Measurements from ENCODE around the gene LRRN2. TPM values are rescaled to one million over a fixed set of nuclear protein-coding genes. Genes with fewer than 3 reads are reported as not detected.

The LRRN2 gene
- total and polyA plus RNA-seq, 2 donors (not counting 1 experiment from before 2014, with no cell fraction given), result not detected

GRCh38 chr1:204621396-204621795 lies 64.1 kb downstream of the LRRN2 start:
- peak in 1 of 2 donors; percentile 34 for DNase-seq (ENCODE audit: low read depth in 2 of 2)
- TF ChIP-seq EZH2 (IDR thresholded peaks at IDR 0.05; ENCODE audit: low read length, missing control alignments), result no peak
- TF ChIP-seq, protein P1, sequence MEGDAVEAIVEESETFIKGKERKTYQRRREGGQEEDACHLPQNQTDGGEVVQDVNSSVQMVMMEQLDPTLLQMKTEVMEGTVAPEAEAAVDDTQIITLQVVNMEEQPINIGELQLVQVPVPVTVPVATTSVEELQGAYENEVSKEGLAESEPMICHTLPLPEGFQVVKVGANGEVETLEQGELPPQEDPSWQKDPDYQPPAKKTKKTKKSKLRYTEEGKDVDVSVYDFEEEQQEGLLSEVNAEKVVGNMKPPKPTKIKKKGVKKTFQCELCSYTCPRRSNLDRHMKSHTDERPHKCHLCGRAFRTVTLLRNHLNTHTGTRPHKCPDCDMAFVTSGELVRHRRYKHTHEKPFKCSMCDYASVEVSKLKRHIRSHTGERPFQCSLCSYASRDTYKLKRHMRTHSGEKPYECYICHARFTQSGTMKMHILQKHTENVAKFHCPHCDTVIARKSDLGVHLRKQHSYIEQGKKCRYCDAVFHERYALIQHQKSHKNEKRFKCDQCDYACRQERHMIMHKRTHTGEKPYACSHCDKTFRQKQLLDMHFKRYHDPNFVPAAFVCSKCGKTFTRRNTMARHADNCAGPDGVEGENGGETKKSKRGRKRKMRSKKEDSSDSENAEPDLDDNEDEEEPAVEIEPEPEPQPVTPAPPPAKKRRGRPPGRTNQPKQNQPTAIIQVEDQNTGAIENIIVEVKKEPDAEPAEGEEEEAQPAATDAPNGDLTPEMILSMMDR (conservative IDR thresholded peaks at IDR 0.05 in 1 of 2, IDR thresholded peaks at IDR 0.05 in 1 of 2; ENCODE audit: low read depth in 1 of 2, low read length in 2 of 2), result no peak
- Histone ChIP-seq H2AFZ (ENCODE audit: low read length) (no peak overlapping the region), H3K4me2 (ENCODE audit: extremely low read depth, insufficient read depth, low read length) (no peak overlapping the region), H3K4me1 (ENCODE audit: control insufficient read depth, extremely low read depth, insufficient read depth, low read length) (no peaks in the 10 kb centered on the region), H4K20me1 (ENCODE audit: control insufficient read depth, extremely low read depth, insufficient read depth, low read length) (no peaks in the 10 kb centered on the region), H3K27ac (ENCODE audit: insufficient read depth, low read length) (no peak overlapping the region), H3K79me2 (ENCODE audit: control insufficient read depth, insufficient read depth, low read length) (no peaks in the 10 kb centered on the region), H3K36me3 (ENCODE audit: control insufficient read depth, insufficient read depth, low read length) (no peaks in the 10 kb centered on the region), H3K4me3 (replicated peaks in 1 of 4; ENCODE audit: control extremely low read depth in 1 of 4, insufficient read depth in 1 of 4, low read depth in 3 of 4, low read length in 4 of 4) (no peak overlapping the region), H3K9ac (ENCODE audit: insufficient read depth, low read length) (no peak overlapping the region), H3K27me3 (ENCODE audit: control insufficient read depth, insufficient read depth, low read length) (peaks cover 8% of the 10 kb centered on the region), H3K9me3 (ENCODE audit: control insufficient read depth, insufficient read depth, low read depth, low read length) (no peaks in the 10 kb centered on the region)

DNA sequence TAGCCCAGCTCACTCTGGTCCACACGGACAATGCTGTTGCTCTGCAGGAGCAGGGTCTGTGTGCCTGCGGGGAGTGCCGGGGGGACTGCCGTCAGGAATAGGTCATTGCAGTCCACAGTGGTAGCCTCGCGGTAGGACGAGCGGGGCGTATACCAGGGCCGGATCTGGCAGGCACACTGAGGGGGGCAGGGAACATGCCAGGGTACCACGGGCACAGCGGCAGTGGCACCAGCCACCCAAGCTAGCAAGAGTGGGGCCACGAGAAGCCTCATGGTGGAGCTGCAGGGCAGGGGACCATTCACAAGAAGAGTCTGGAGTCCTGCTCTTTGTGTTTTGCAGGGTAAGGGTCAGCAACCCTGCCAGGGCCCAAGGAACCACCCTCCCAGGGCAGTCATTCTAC lies 65.8 kb downstream of the LRRN2 start:
- TF ChIP-seq, protein P1 (conservative IDR thresholded peaks at IDR 0.05 in 1 of 2, IDR thresholded peaks at IDR 0.05 in 1 of 2; ENCODE audit: low read depth in 1 of 2, low read length in 2 of 2), result no peak
- no peak for TF ChIP-seq EZH2 (IDR thresholded peaks at IDR 0.05; ENCODE audit: low read length, missing control alignments)
- H3K4me1 ChIP-seq (ENCODE audit: control insufficient read depth, extremely low read depth, insufficient read depth, low read length), result no peaks in the 10 kb centered on the region
- no peaks in the 10 kb centered on the region for H4K20me1 ChIP-seq (ENCODE audit: control insufficient read depth, extremely low read depth, insufficient read depth, low read length)
- no peaks in the 10 kb centered on the region for H3K36me3 ChIP-seq (ENCODE audit: control insufficient read depth, insufficient read depth, low read length)
- no peaks in the 10 kb centered on the region for H3K79me2 ChIP-seq (ENCODE audit: control insufficient read depth, insufficient read depth, low read length)
- H3K9me3 ChIP-seq (ENCODE audit: control insufficient read depth, insufficient read depth, low read depth, low read length), result no peaks in the 10 kb centered on the region
- no peak overlapping the region for H3K4me2 ChIP-seq (ENCODE audit: extremely low read depth, insufficient read depth, low read length)
- H3K9ac ChIP-seq (ENCODE audit: insufficient read depth, low read length), result no peak overlapping the region
- peaks cover 19% of the 10 kb centered on the region for H3K27me3 ChIP-seq (ENCODE audit: control insufficient read depth, insufficient read depth, low read length)
- H3K4me3 ChIP-seq (replicated peaks in 1 of 4; ENCODE audit: control extremely low read depth in 1 of 4, insufficient read depth in 1 of 4, low read depth in 3 of 4, low read length in 4 of 4), result no peak overlapping the region
- H2AFZ ChIP-seq (ENCODE audit: low read length), result no peak overlapping the region
- no peak overlapping the region for H3K27ac ChIP-seq (ENCODE audit: insufficient read depth, low read length)
- DNase-seq (ENCODE audit: low read depth in 2 of 2), result no peak

- Histone ChIP-seq H3K4me1 (ENCODE audit: control insufficient read depth, extremely low read depth, insufficient read depth, low read length) (no peaks in the 10 kb centered on the region), H4K20me1 (ENCODE audit: control insufficient read depth, extremely low read depth, insufficient read depth, low read length) (no peaks in the 10 kb centered on the region)
Measured at GRCh38 chr1:204618148-204618760, 67.3 kb downstream of the LRRN2 start.

More at GRCh38 chr1:204618148-204618760, 67.3 kb downstream of the LRRN2 start:
- Histone ChIP-seq H3K4me3 (replicated peaks in 1 of 4; ENCODE audit: control extremely low read depth in 1 of 4, insufficient read depth in 1 of 4, low read depth in 3 of 4, low read length in 4 of 4) (no peak overlapping the region), H2AFZ (ENCODE audit: low read length) (no peak overlapping the region), H3K27me3 (ENCODE audit: control insufficient read depth, insufficient read depth, low read length) (peaks cover 28% of the 10 kb centered on the region), H3K79me2 (ENCODE audit: control insufficient read depth, insufficient read depth, low read length) (no peaks in the 10 kb centered on the region), H3K9me3 (ENCODE audit: control insufficient read depth, insufficient read depth, low read depth, low read length) (no peaks in the 10 kb centered on the region), H3K27ac (ENCODE audit: insufficient read depth, low read length) (no peak overlapping the region), H3K4me2 (ENCODE audit: extremely low read depth, insufficient read depth, low read length) (no peak overlapping the region), H3K9ac (ENCODE audit: insufficient read depth, low read length) (no peak overlapping the region), H3K36me3 (ENCODE audit: control insufficient read depth, insufficient read depth, low read length) (no peaks in the 10 kb centered on the region)
- DNase-seq (ENCODE audit: low read depth in 2 of 2), result no peak
- TF ChIP-seq, protein P1 (conservative IDR thresholded peaks at IDR 0.05 in 1 of 2, IDR thresholded peaks at IDR 0.05 in 1 of 2; ENCODE audit: low read depth in 1 of 2, low read length in 2 of 2), result no peak
- no peak for TF ChIP-seq EZH2 (IDR thresholded peaks at IDR 0.05; ENCODE audit: low read length, missing control alignments)
